CD14-positive monocyte (primary cell): ENCODE data around the gene LRRC58. TPM values are rescaled to one million over a fixed set of nuclear protein-coding genes. Genes with fewer than 3 reads are reported as not detected.

Experiments used
- DNase-seq, 3 donors: peaks; one replicate each; pipeline ENCODE4 v3.0.0-alpha.2; 2011 to 2022
- H2AFZ ChIP-seq: 2 replicates; pipeline ENCODE4 v1.6.0; 2012; ENCODE audit warnings: mild to moderate bottlenecking, low read depth, low read length, inconsistent platforms; ENCODE audit not compliant: insufficient read depth, poor library complexity, severe bottlenecking
- H3K27ac ChIP-seq, 2 donors: 1 replicate in 1 of 2; 2 replicates in 1 of 2; pipeline ENCODE4 v1.5.1; 2012 to 2013; ENCODE audit warnings: low read length in 2 of 2, control low read depth in 1 of 2, inconsistent platforms in 1 of 2, low read depth in 1 of 2, mild to moderate bottlenecking in 1 of 2
- H3K27me3 ChIP-seq, 2 donors: one replicate each; pipeline versions ENCODE4 v1.6.0 to v1.6.1; 2011 to 2013; ENCODE audit warnings: low read length in 2 of 2; ENCODE audit not compliant: control insufficient read depth in 2 of 2, insufficient read depth in 2 of 2
- H3K36me3 ChIP-seq, 2 donors: replicated peaks in 1 of 2; 1 replicate in 1 of 2; 2 replicates in 1 of 2; pipeline versions ENCODE4 v1.5.1 to v1.6.1; 2012 to 2013; ENCODE audit warnings: low read length in 2 of 2, control low read depth in 1 of 2, inconsistent platforms in 1 of 2, mild to moderate bottlenecking in 1 of 2; ENCODE audit not compliant: insufficient read depth in 2 of 2, control insufficient read depth in 1 of 2
- H3K4me1 ChIP-seq, 2 donors: 1 replicate in 1 of 2; 2 replicates in 1 of 2; pipeline versions ENCODE4 v1.5.1 to v1.6.1; 2012 to 2013; ENCODE audit warnings: low read length in 2 of 2, control low read depth in 1 of 2, inconsistent platforms in 1 of 2, mild to moderate bottlenecking in 1 of 2, moderate library complexity in 1 of 2; ENCODE audit not compliant: insufficient read depth in 2 of 2, control insufficient read depth in 1 of 2
- H3K4me2 ChIP-seq: replicated peaks from 2 replicates; pipeline ENCODE3; 2012; ENCODE audit warnings: low read length, moderate library complexity, mild to moderate bottlenecking; ENCODE audit not compliant: poor library complexity, severe bottlenecking; ENCODE audit errors: extremely low read depth
- H3K4me3 ChIP-seq, 3 experiments: fragments of 200-600 bp in 1 of 3; sonication (generic) in 1 of 3; replicated peaks in 1 of 3; 1 replicate in 2 of 3; 2 replicates in 1 of 3; pipeline ENCODE4 v1.5.1; 2011 to 2013; ENCODE audit warnings: low read length in 3 of 3, mild to moderate bottlenecking in 3 of 3, control low read depth in 2 of 3, low read depth in 2 of 3, inconsistent platforms in 1 of 3, moderate library complexity in 1 of 3
- H3K79me2 ChIP-seq: 2 replicates; pipeline ENCODE4 v1.6.0; 2012; ENCODE audit warnings: mild to moderate bottlenecking, control low read depth, inconsistent platforms, low read length, moderate library complexity; ENCODE audit not compliant: insufficient read depth
- H3K9ac ChIP-seq: 2 replicates; pipeline ENCODE4 v1.6.0; 2017; ENCODE audit warnings: low read length, mild to moderate bottlenecking; ENCODE audit not compliant: insufficient read depth, poor library complexity, severe bottlenecking
- H3K9me3 ChIP-seq, 2 donors: replicated peaks in 1 of 2; 1 replicate in 1 of 2; 2 replicates in 1 of 2; pipeline versions ENCODE4 v1.5.1 to v1.6.1; 2012 to 2013; ENCODE audit warnings: low read length in 2 of 2, control low read depth in 1 of 2; ENCODE audit not compliant: control insufficient read depth in 1 of 2, insufficient read depth in 1 of 2
- H4K20me1 ChIP-seq: 2 replicates; pipeline ENCODE4 v1.6.0; 2012; ENCODE audit warnings: mild to moderate bottlenecking, low read length, control low read depth, moderate library complexity; ENCODE audit not compliant: insufficient read depth
- H3K27ac Mint-ChIP-seq, 7 donors: one replicate each; pipeline ENCODE4 v1.8.0; 2020; ENCODE audit warnings: mild to moderate bottlenecking in 7 of 7, mixed read lengths in 7 of 7, moderate library complexity in 6 of 7, inconsistent platforms in 2 of 7
- H3K27me3 Mint-ChIP-seq, 3 donors: one replicate each; pipeline ENCODE4 v1.8.0; 2021 to 2022; ENCODE audit warnings: low read depth in 3 of 3, mild to moderate bottlenecking in 3 of 3, mixed read lengths in 3 of 3, moderate library complexity in 3 of 3, inconsistent platforms in 1 of 3
- H3K36me3 Mint-ChIP-seq, 2 donors: one replicate each; pipeline ENCODE4 v1.8.0; 2020; ENCODE audit warnings: mixed read lengths in 2 of 2, inconsistent platforms in 1 of 2, mild to moderate bottlenecking in 1 of 2
- H3K4me1 Mint-ChIP-seq: one replicate; pipeline ENCODE4 v1.8.0; 2020; ENCODE audit warnings: mild to moderate bottlenecking, mixed read lengths
- H3K4me3 Mint-ChIP-seq, 2 donors: one replicate each; pipeline ENCODE4 v1.8.0; 2020; ENCODE audit warnings: mild to moderate bottlenecking in 2 of 2, mixed read lengths in 2 of 2, moderate library complexity in 1 of 2
- H3K9me3 Mint-ChIP-seq, 7 donors: one replicate each; pipeline ENCODE4 v1.8.0; 2020 to 2022; ENCODE audit warnings: mixed read lengths in 7 of 7, mild to moderate bottlenecking in 6 of 7, moderate library complexity in 6 of 7, inconsistent platforms in 2 of 7
- CTCF ChIP-seq: fragments of 200-600 bp; IDR thresholded peaks from one replicate; pipeline ENCODE4 v1.8.0; 2022; ENCODE audit warnings: antibody characterized with exemption, mild to moderate bottlenecking
- WGBS: methylation state at CpG from one replicate; pipeline ENCODE4 v1.1.5; 2013; ENCODE audit warnings: missing lambda C conversion rate; ENCODE audit not compliant: insufficient coverage; 5-methylcytosine and 5-hydroxymethylcytosine counted together
- intact Hi-C, 2 donors: fragments of 100-400 bp; cut with micrococcal nuclease; formaldehyde crosslinking; loops; one replicate each; pipeline versions ENCODE4 v1.15.0 to v1.15.1; 2023
- polyA plus RNA-seq, 3 donors: library from polyadenylated mRNA; depleted of rRNA in 1 of 3; unstranded in 2 of 3; stranded (reverse) in 1 of 3; fragments of 300-500 nt in 2 of 3; fragments of >200 nt in 1 of 3; fragmentation: Illumina TruSeq in 2 of 3; gene quantifications; 1 replicate in 2 of 3; 2 replicates in 1 of 3; pipeline ENCODE4 v1.2.3, GENCODE V29; 2012 to 2021

LRRC58 gene
- polyA plus RNA-seq, 3 donors = 6.5 to 12.4 (median 8.3) TPM

- TF ChIP-seq CTCF = no peak
- H3K9ac ChIP-seq = no peak overlapping the region
- H3K4me1 ChIP-seq = no peaks in the 10 kb centered on the region
- H3K27ac Mint-ChIP-seq = no peak overlapping the region
- H3K36me3 Mint-ChIP-seq = no peaks in the 10 kb centered on the region
- no peaks in the 10 kb centered on the region for H4K20me1 ChIP-seq
- H3K36me3 ChIP-seq = peaks cover 0 to 7% of the 10 kb centered on the region in 2 donors
- peaks cover 0 to 3% of the 10 kb centered on the region in 2 donors for H3K27me3 ChIP-seq
- no peak overlapping the region for H3K27ac ChIP-seq
- H3K4me2 ChIP-seq = no peak overlapping the region
- no peaks in the 10 kb centered on the region for H3K4me1 Mint-ChIP-seq
- H3K9me3 Mint-ChIP-seq = peaks cover 0 to 2% (median 0%) of the 10 kb centered on the region in 7 donors
- no peak overlapping the region for H3K4me3 ChIP-seq
- no peak overlapping the region for H2AFZ ChIP-seq
- no peaks in the 10 kb centered on the region for H3K9me3 ChIP-seq
- intact Hi-C loops = no loop called here
- DNase-seq = no peak
- H3K79me2 ChIP-seq = no peaks in the 10 kb centered on the region
- peaks cover 4 to 8% (median 5%) of the 10 kb centered on the region in 3 donors for H3K27me3 Mint-ChIP-seq
- H3K4me3 Mint-ChIP-seq = peak overlapping the region in 1 of 2 donors; percentile 32
These were observed 21.3 kb upstream of the LRRC58 start for GRCh38 chr3:120370463-120370862.

- no peak for TF ChIP-seq CTCF
- Mint-ChIP-seq H3K27me3 (peaks cover 6 to 11% (median 8%) of the 10 kb centered on the region in 3 donors), H3K36me3 (no peaks in the 10 kb centered on the region), H3K4me3 (no peak overlapping the region), H3K27ac (peak overlapping the region in 1 of 7 donors; percentile 19), H3K4me1 (no peaks in the 10 kb centered on the region), H3K9me3 (peaks cover 0 to 2% (median 0%) of the 10 kb centered on the region in 7 donors)
- Histone ChIP-seq H3K4me2 (no peak overlapping the region), H3K4me3 (no peak overlapping the region), H2AFZ (no peak overlapping the region), H3K27ac (no peak overlapping the region), H3K36me3 (peaks cover 0 to 7% of the 10 kb centered on the region in 2 donors), H3K9ac (no peak overlapping the region), H3K79me2 (no peaks in the 10 kb centered on the region), H3K9me3 (no peaks in the 10 kb centered on the region), H3K27me3 (peaks cover 0 to 3% of the 10 kb centered on the region in 2 donors), H3K4me1 (no peaks in the 10 kb centered on the region), H4K20me1 (no peaks in the 10 kb centered on the region)
- no CpG with 5 or more reads among the region's 2 CpGs for WGBS
- no peak for DNase-seq
- intact Hi-C loops = no loop called here
These were observed 19.9 kb upstream of the LRRC58 start for GRCh38 chr3:120369037-120369467.
